Liver (tissue), 9 donors: Measurements from ENCODE around the gene LILRB2. TPM values are rescaled to one million over a fixed set of nuclear protein-coding genes. Genes with fewer than 3 reads are reported as not detected.

Source experiments
- DNase-seq: peaks from one replicate; pipeline ENCODE4 v3.0.0-alpha.2; 2017; ENCODE audit warnings: low spot score
- H3K27ac ChIP-seq, 2 donors: one replicate each; pipeline ENCODE4 v1.7.0; 2013; ENCODE audit warnings: inconsistent platforms in 2 of 2, low read length in 2 of 2, control low read depth in 1 of 2, low read depth in 1 of 2, mild to moderate bottlenecking in 1 of 2
- H3K27me3 ChIP-seq, 4 donors: one replicate each; pipeline versions ENCODE4 v1.6.1 to v1.7.0; 2013; ENCODE audit warnings: low read length in 3 of 4, inconsistent platforms in 1 of 4, mild to moderate bottlenecking in 1 of 4, moderate library complexity in 1 of 4; ENCODE audit not compliant: control insufficient read depth in 4 of 4, insufficient read depth in 4 of 4
- H3K36me3 ChIP-seq, 4 donors: one replicate each; pipeline versions ENCODE4 v1.6.1 to v1.7.0; 2013; ENCODE audit warnings: low read length in 3 of 4, mild to moderate bottlenecking in 3 of 4, low read depth in 1 of 4, moderate library complexity in 1 of 4; ENCODE audit not compliant: control insufficient read depth in 4 of 4, insufficient read depth in 3 of 4
- H3K4me1 ChIP-seq, 4 donors: one replicate each; pipeline versions ENCODE4 v1.6.1 to v1.7.0; 2013; ENCODE audit warnings: low read length in 3 of 4, mild to moderate bottlenecking in 3 of 4, moderate library complexity in 1 of 4; ENCODE audit not compliant: control insufficient read depth in 4 of 4, insufficient read depth in 4 of 4
- H3K4me3 ChIP-seq, 3 donors: one replicate each; pipeline versions ENCODE4 v1.6.1 to v1.7.0; 2013; ENCODE audit warnings: low read length in 3 of 3, control low read depth in 1 of 3, low read depth in 1 of 3, mild to moderate bottlenecking in 1 of 3
- H3K9ac ChIP-seq, 2 donors: one replicate each; pipeline ENCODE4 v1.7.0; 2013; ENCODE audit warnings: low read length in 2 of 2, mild to moderate bottlenecking in 2 of 2, moderate library complexity in 2 of 2, control low read depth in 1 of 2, low read depth in 1 of 2
- H3K9me3 ChIP-seq, 4 donors: one replicate each; pipeline versions ENCODE4 v1.6.1 to v1.7.0; 2013; ENCODE audit warnings: low read length in 3 of 4; ENCODE audit not compliant: control insufficient read depth in 4 of 4
- CTCF ChIP-seq: fragments of 150-350 bp; IDR thresholded peaks from 2 replicates; pipeline ENCODE4 v1.5.1; 2017; ENCODE audit warnings: improper control_type of control experiment, low read depth, low read length; ENCODE audit not compliant: missing input control
- EGR1 ChIP-seq, 2 donors: IDR thresholded peaks; 2 replicates each; pipeline ENCODE4 v1.6.1; 2016 to 2018; ENCODE audit warnings: antibody characterized with exemption in 2 of 2, low read depth in 2 of 2
- FOXA1 ChIP-seq: IDR thresholded peaks from 2 replicates; pipeline ENCODE4 v1.6.1; 2016; ENCODE audit warnings: antibody characterized with exemption
- FOXA2 ChIP-seq: IDR thresholded peaks from 2 replicates; pipeline ENCODE4 v1.6.1; 2016; ENCODE audit warnings: antibody characterized with exemption
- GABPA ChIP-seq, 2 donors: IDR thresholded peaks in 1 of 2; conservative IDR thresholded peaks in 1 of 2; 2 replicates each; pipeline ENCODE4 v1.6.1; 2016; ENCODE audit warnings: antibody characterized with exemption in 2 of 2, mild to moderate bottlenecking in 1 of 2, moderate library complexity in 1 of 2
- HNF4A ChIP-seq, 2 donors: conservative IDR thresholded peaks; 2 replicates each; pipeline ENCODE4 v1.6.1; 2016; ENCODE audit warnings: antibody characterized with exemption in 2 of 2, mild to moderate bottlenecking in 2 of 2
- HNF4G ChIP-seq: IDR thresholded peaks from 2 replicates; pipeline ENCODE4 v1.6.1; 2016; ENCODE audit warnings: antibody characterized with exemption
- NR2F2 ChIP-seq: IDR thresholded peaks from 2 replicates; pipeline ENCODE4 v1.6.1; 2016; ENCODE audit warnings: antibody characterized with exemption
- REST ChIP-seq: IDR thresholded peaks from 2 replicates; pipeline ENCODE4 v1.6.1; 2016; ENCODE audit warnings: antibody characterized with exemption, mild to moderate bottlenecking
- RXRA ChIP-seq, 2 donors: IDR thresholded peaks; 2 replicates each; pipeline ENCODE4 v1.6.1; 2017 to 2018; ENCODE audit warnings: antibody characterized with exemption in 2 of 2, mild to moderate bottlenecking in 1 of 2
- SP1 ChIP-seq: IDR thresholded peaks from 2 replicates; pipeline ENCODE4 v1.6.1; 2018; ENCODE audit warnings: antibody characterized with exemption, mild to moderate bottlenecking
- TAF1 ChIP-seq: conservative IDR thresholded peaks from 2 replicates; pipeline ENCODE4 v1.6.1; 2016; ENCODE audit warnings: antibody characterized with exemption, mild to moderate bottlenecking
- YY1 ChIP-seq: IDR thresholded peaks from 2 replicates; pipeline ENCODE4 v1.6.1; 2016; ENCODE audit warnings: antibody characterized with exemption, mild to moderate bottlenecking
- WGBS: extraction: QIAGEN DNeasy Blood & Tissue Kit; methylation state at CpG from one replicate; pipeline ENCODE4 v1.1.7; 2013; 5-methylcytosine and 5-hydroxymethylcytosine counted together
- polyA plus RNA-seq, 2 donors: library from polyadenylated mRNA; stranded (reverse) in 1 of 2; unstranded in 1 of 2; fragments of 200-250 nt in 1 of 2; fragments of >200 nt in 1 of 2; fragmentation: Nextera tagmentation in 1 of 2; extraction: Ambion mirVana in 1 of 2; gene quantifications; one replicate each; pipeline versions ENCODE4 v1.2.1 to v1.2.3, GENCODE V29; 2013 to 2015
- total RNA-seq, 2 donors: library from RNA; depleted of rRNA; stranded (reverse); fragments of >200 nt; gene quantifications; one replicate each; pipeline ENCODE4 v1.2.3, GENCODE V29; 2014
- donor health status: healthy.
- donor health status: healthy.
- donor health status: healthy.
- donor health status: healthy.
- donor health status: healthy.

LILRB2 gene
- total and polyA plus RNA-seq, 4 donors: 2.2 to 6.1 (median 5.2) TPM

GRCh38 chr19:54319049-54319448, 38.1 kb upstream of the LILRB2 start:
- H3K36me3 ChIP-seq: no peaks in the 10 kb centered on the region
- no peak overlapping the region for H3K9ac ChIP-seq
- H3K27ac ChIP-seq: no peak overlapping the region
- H3K4me1 ChIP-seq: no peaks in the 10 kb centered on the region
- TF ChIP-seq TAF1: no peak
- TF ChIP-seq RXRA (IDR thresholded peaks at IDR 0.05): no peak
- no peak for TF ChIP-seq SP1
- no peak for TF ChIP-seq HNF4G
- TF ChIP-seq FOXA2: no peak
- TF ChIP-seq YY1: no peak
- TF ChIP-seq CTCF: no peak
- TF ChIP-seq REST: no peak
- no peak for TF ChIP-seq EGR1 (IDR thresholded peaks at IDR 0.05; ENCODE audit: low read depth in 2 of 2)
- TF ChIP-seq HNF4A (conservative IDR thresholded peaks at IDR 0.05): no peak
- TF ChIP-seq NR2F2: no peak
- no peak for TF ChIP-seq FOXA1
- H3K27me3 ChIP-seq: peaks cover 0 to 3% (median 1%) of the 10 kb centered on the region in 4 donors
- WGBS: 70% methylated on average over 7 of the region's 7 CpGs
- peaks cover 0 to under 1% (median 0%) of the 10 kb centered on the region in 4 donors for H3K9me3 ChIP-seq
- H3K4me3 ChIP-seq: no peak overlapping the region
- DNase-seq: no peak

- H3K27me3 ChIP-seq: peaks cover 0 to 3% (median 1%) of the 10 kb centered on the region in 4 donors
- H3K9me3 ChIP-seq: peaks cover 0 to 2% (median 0%) of the 10 kb centered on the region in 4 donors
- no peak overlapping the region for H3K9ac ChIP-seq
- no peak overlapping the region for H3K27ac ChIP-seq
- TF ChIP-seq FOXA2 (no peak), GABPA (IDR thresholded peaks at IDR 0.05 in 1 of 2, conservative IDR thresholded peaks at IDR 0.05 in 1 of 2) (no peak), TAF1 (no peak), YY1 (no peak), RXRA (IDR thresholded peaks at IDR 0.05) (no peak)
- 84% methylated on average over 9 of the region's 9 CpGs for WGBS
- DNase-seq: no peak
- no peaks in the 10 kb centered on the region for H3K4me1 ChIP-seq
- H3K36me3 ChIP-seq: no peaks in the 10 kb centered on the region
- H3K4me3 ChIP-seq: no peak overlapping the region
Observed at GRCh38 chr19:54317965-54318240, 37.0 kb upstream of the LILRB2 start.
